Loucy (cell line): ENCODE data around the gene LIPK.

Source experiments
- H2AFZ ChIP-seq: fragments of 200-600 bp; sonication (generic); 2 replicates; pipeline ENCODE4 v1.6.0; 2016; ENCODE audit warnings: antibody characterized with exemption, mild to moderate bottlenecking, low read length, moderate library complexity
- H3F3A ChIP-seq: fragments of 200-600 bp; 2 replicates; pipeline ENCODE4 v1.6.0; 2016; ENCODE audit warnings: antibody characterized with exemption, low read depth, mild to moderate bottlenecking
- H3K27me3 ChIP-seq: fragments of 200-600 bp; sonication (generic); 2 replicates; pipeline ENCODE4 v1.6.1; 2014; ENCODE audit warnings: low read length, mild to moderate bottlenecking; ENCODE audit not compliant: insufficient read depth, poor library complexity, severe bottlenecking
- H3K36me3 ChIP-seq: fragments of 200-600 bp; sonication (generic); 2 replicates; pipeline ENCODE4 v1.6.1; 2016; ENCODE audit warnings: low read length; ENCODE audit not compliant: insufficient read depth
- H3K4me1 ChIP-seq: fragments of 200-600 bp; sonication (generic); 2 replicates; pipeline ENCODE4 v1.5.1; 2014; ENCODE audit warnings: low read length, mild to moderate bottlenecking; ENCODE audit not compliant: insufficient read depth, poor library complexity, severe bottlenecking
- H3K4me2 ChIP-seq: fragments of 200-600 bp; sonication (generic); 2 replicates; pipeline ENCODE4 v1.6.0; 2014; ENCODE audit warnings: antibody characterized with exemption, low read length, low read depth, mild to moderate bottlenecking; ENCODE audit not compliant: poor library complexity, severe bottlenecking
- H3K4me3 ChIP-seq: fragments of 200-600 bp; sonication (generic); 2 replicates; pipeline ENCODE4 v1.5.1; 2014; ENCODE audit warnings: low read length, mild to moderate bottlenecking, mixed read lengths; ENCODE audit not compliant: poor library complexity, severe bottlenecking
- H3K79me2 ChIP-seq: fragments of 200-600 bp; sonication (generic); 2 replicates; pipeline ENCODE4 v1.6.1; 2014; ENCODE audit warnings: low read length; ENCODE audit not compliant: insufficient read depth
- H3K9ac ChIP-seq: fragments of 200-600 bp; sonication (generic); 2 replicates; pipeline ENCODE4 v1.6.0; 2014; ENCODE audit warnings: mild to moderate bottlenecking, low read depth, low read length, moderate library complexity; ENCODE audit not compliant: poor library complexity, severe bottlenecking
- H3K9me2 ChIP-seq: fragments of 200-600 bp; sonication (generic); replicated peaks from 2 replicates; pipeline ENCODE4 v1.6.1; 2016; ENCODE audit warnings: low read depth, low read length, mixed read lengths
- H3K9me3 ChIP-seq: fragments of 200-600 bp; sonication (generic); 2 replicates; pipeline ENCODE4 v1.6.1; 2014; ENCODE audit warnings: mild to moderate bottlenecking, antibody characterized with exemption, low read length, low read depth; ENCODE audit not compliant: insufficient read depth
- H4K20me1 ChIP-seq: fragments of 200-600 bp; sonication (generic); 2 replicates; pipeline ENCODE4 v1.6.0; 2014; ENCODE audit warnings: antibody characterized with exemption, low read length, mild to moderate bottlenecking; ENCODE audit not compliant: insufficient read depth, poor library complexity, severe bottlenecking
- CTCF ChIP-seq: fragments of 200-600 bp; sonication (generic); conservative IDR thresholded peaks from 2 replicates; pipeline ENCODE4 v1.5.1; 2014; ENCODE audit warnings: mild to moderate bottlenecking, antibody characterized with exemption, low read length
- EZH2phosphoT487 ChIP-seq: fragments of 200-600 bp; IDR thresholded peaks from 2 replicates; pipeline ENCODE4 v1.6.1; 2018; ENCODE audit warnings: antibody characterized with exemption, mild to moderate bottlenecking, moderate library complexity, borderline replicate concordance

The LIPK gene

GRCh38 chr10:88792661-88793060, 86.6 kb downstream of the LIPK start:
- Histone ChIP-seq H3K4me1 (peaks cover 21% of the 10 kb centered on the region), H3K79me2 (no peaks in the 10 kb centered on the region), H3K9ac (no peak overlapping the region), H4K20me1 (no peaks in the 10 kb centered on the region), H3K9me2 (no peaks in the 10 kb centered on the region), H3F3A (no peaks in the 10 kb centered on the region), H3K27me3 (no peaks in the 10 kb centered on the region), H2AFZ (0 out of 2 replicates have a peak overlapping the region, but pooled peaks have one; percentile 13), H3K9me3 (no peaks in the 10 kb centered on the region), H3K4me3 (no peak overlapping the region), H3K4me2 (no peak overlapping the region), H3K36me3 (no peaks in the 10 kb centered on the region)
- TF ChIP-seq EZH2phosphoT487 (no peak), CTCF (no peak)

- H3K9me2 ChIP-seq, result no peaks in the 10 kb centered on the region
- peak overlapping the region; percentile 49 for H3K4me2 ChIP-seq
Measured at GRCh38 chr10:88793712-88794299, 87.8 kb downstream of the LIPK start.

GRCh38 chr10:88794731-88795130, 88.7 kb downstream of the LIPK start:
- Histone ChIP-seq H3K4me1 (peaks cover 21% of the 10 kb centered on the region), H3K9ac (no peak overlapping the region), H3K79me2 (no peaks in the 10 kb centered on the region), H3K9me3 (no peaks in the 10 kb centered on the region), H4K20me1 (no peaks in the 10 kb centered on the region), H3K9me2 (no peaks in the 10 kb centered on the region), H3F3A (no peaks in the 10 kb centered on the region), H3K36me3 (no peaks in the 10 kb centered on the region), H2AFZ (no peak overlapping the region), H3K4me3 (no peak overlapping the region), H3K4me2 (no peak overlapping the region), H3K27me3 (no peaks in the 10 kb centered on the region)
- TF ChIP-seq CTCF (no peak), EZH2phosphoT487 (no peak)

More at GRCh38 chr10:88793712-88794299, 87.8 kb downstream of the LIPK start:
- H3K79me2 ChIP-seq, result no peaks in the 10 kb centered on the region
- no peak overlapping the region for H3K9ac ChIP-seq
- H4K20me1 ChIP-seq, result no peaks in the 10 kb centered on the region
- no peaks in the 10 kb centered on the region for H3F3A ChIP-seq
- H3K4me3 ChIP-seq, result peak overlapping the region; percentile 36
- H3K27me3 ChIP-seq, result no peaks in the 10 kb centered on the region
- no peak overlapping the region for H2AFZ ChIP-seq
- peaks cover 21% of the 10 kb centered on the region for H3K4me1 ChIP-seq
- no peaks in the 10 kb centered on the region for H3K9me3 ChIP-seq
- H3K36me3 ChIP-seq, result no peaks in the 10 kb centered on the region
- TF ChIP-seq EZH2phosphoT487, result no peak
- no peak for TF ChIP-seq CTCF
